Thyroid gland (tissue), 4 donors: Measurements from ENCODE around the gene SIVA1. TPM values are rescaled to one million over a fixed set of nuclear protein-coding genes. Genes with fewer than 3 reads are reported as not detected.

Source experiments
- DNase-seq, 2 donors: peaks; one replicate each; pipeline ENCODE4 v3.0.0-alpha.2; 2019
- H3K27ac ChIP-seq, 3 donors: fragments of 200-600 bp; sonication (generic); 1 replicate in 2 of 3; 2 replicates in 1 of 3; pipeline ENCODE4 v1.5.1; 2016 to 2019; ENCODE audit warnings: mild to moderate bottlenecking in 1 of 3, moderate library complexity in 1 of 3
- H3K27me3 ChIP-seq: fragments of 200-600 bp; sonication (generic); one replicate; pipeline ENCODE4 v1.5.1; 2019
- H3K36me3 ChIP-seq, 2 donors: fragments of 200-600 bp; sonication (generic); one replicate each; pipeline ENCODE4 v1.5.1; 2016 to 2019
- H3K4me1 ChIP-seq, 2 donors: fragments of 200-600 bp; sonication (generic); one replicate each; pipeline ENCODE4 v1.5.1; 2017 to 2019
- H3K4me3 ChIP-seq, 3 donors: fragments of 200-600 bp; sonication (generic); replicated peaks in 1 of 3; 1 replicate in 2 of 3; 2 replicates in 1 of 3; pipeline ENCODE4 v1.5.1; 2016; ENCODE audit warnings: mild to moderate bottlenecking in 1 of 3
- H3K9me3 ChIP-seq: fragments of 200-600 bp; sonication (generic); one replicate; pipeline ENCODE4 v1.5.1; 2017
- CTCF ChIP-seq, 6 experiments: fragments of 200-600 bp in 3 of 6; fragments of 450-650 bp in 3 of 6; sonication (generic) in 3 of 6; IDR thresholded peaks; one replicate each; pipeline ENCODE4 v1.5.1; 2016 to 2019; ENCODE audit warnings: antibody characterized with exemption in 6 of 6, mild to moderate bottlenecking in 2 of 6, inconsistent platforms in 1 of 6, moderate library complexity in 1 of 6
- POLR2A ChIP-seq, 2 donors: fragments of 450-650 bp; IDR thresholded peaks; one replicate each; pipeline ENCODE4 v1.6.1; 2017; ENCODE audit warnings: antibody characterized with exemption in 2 of 2, mild to moderate bottlenecking in 2 of 2, moderate library complexity in 1 of 2
- whole genome bisulfite sequencing, 2 donors: methylation state at CpG; one replicate each; pipeline ENCODE4 v1.1.5; 2017; 5-methylcytosine and 5-hydroxymethylcytosine counted together
- intact Hi-C: fragments of 100-400 bp; cut with DNase I; formaldehyde crosslinking; loops from one replicate; pipeline ENCODE4 v1.15.1; 2023
- total RNA-seq, 4 donors: library from RNA; depleted of rRNA; stranded (reverse); fragments of >200 nt; gene quantifications; one replicate each; pipeline ENCODE4 v1.2.3, GENCODE V29; 2016

Gene SIVA1
- total RNA-seq, 4 donors from 2014 or later: 137 to 388 (median 239) TPM

GRCh38 chr14:104798300-104799243 is 45.6 kb downstream of the SIVA1 start:
- DNase-seq: no peak
- Histone ChIP-seq H3K4me3 (no peak overlapping the region), H3K4me1 (peaks cover 53 to 63% of the 10 kb centered on the region in 2 donors), H3K27ac (peak overlapping the region; percentile 98 to 100 (median 98)), H3K27me3 (no peaks in the 10 kb centered on the region), H3K9me3 (no peaks in the 10 kb centered on the region), H3K36me3 (no peaks in the 10 kb centered on the region)
- intact Hi-C loops: no loop called here
- WGBS, 2 donors: 66 to 67% methylated on average over 16 of the region's 16 CpGs
- no peak for TF ChIP-seq POLR2A (IDR thresholded peaks at IDR 0.05)
- TF ChIP-seq CTCF (IDR thresholded peaks at IDR 0.05): no peak

GRCh38 chr14:104799244-104800014 is 46.5 kb downstream of the SIVA1 start:
- TF ChIP-seq POLR2A (IDR thresholded peaks at IDR 0.05) (no peak), CTCF (IDR thresholded peaks at IDR 0.05) (no peak)
- no peak for DNase-seq
- Histone ChIP-seq H3K36me3 (no peaks in the 10 kb centered on the region), H3K27me3 (no peaks in the 10 kb centered on the region), H3K4me3 (peak overlapping the region in 1 of 3 donors; percentile 34), H3K27ac (peak overlapping the region; percentile 98 to 100 (median 98)), H3K9me3 (no peaks in the 10 kb centered on the region), H3K4me1 (peaks cover 44 to 54% of the 10 kb centered on the region in 2 donors)
- 46 to 51% methylated on average over 21 of the region's 21 CpGs for WGBS, 2 donors
- intact Hi-C loops: no loop called here

GRCh38 chr14:104800015-104800770 is 47.2 kb downstream of the SIVA1 start:
- Histone ChIP-seq H3K27ac (peak overlapping the region; percentile 98 to 100 (median 98)), H3K4me3 (peak overlapping the region in 2 of 3 donors; percentile 39 to 55), H3K36me3 (no peaks in the 10 kb centered on the region), H3K4me1 (peaks cover 43 to 57% of the 10 kb centered on the region in 2 donors), H3K27me3 (no peaks in the 10 kb centered on the region), H3K9me3 (no peaks in the 10 kb centered on the region)
- WGBS, 2 donors: 23 to 28% methylated on average over 13 of the region's 83 CpGs
- intact Hi-C loops: no loop called here
- TF ChIP-seq CTCF (IDR thresholded peaks at IDR 0.05) (peak in 4 of 6 experiments; percentile 22 to 40 (median 23)), POLR2A (IDR thresholded peaks at IDR 0.05) (no peak)
- DNase-seq: peak; percentile 88 to 90

GRCh38 chr14:104800771-104801519 is 48.0 kb downstream of the SIVA1 start, which contains the start of gene ZBTB42:
Gene ZBTB42, plus strand, starts transcription at chr14:104801101. Its CDS starts 97 bp downstream, at chr14:104801198.
- intact Hi-C loops: no loop called here
- Histone ChIP-seq H3K27ac (peak within 1 kb of the TSS; percentile 98 to 100 (median 98)), H3K36me3 (no peaks in the 10 kb centered on the region), H3K9me3 (no peaks in the 10 kb centered on the region), H3K4me1 (peaks cover 48 to 62% of the 10 kb centered on the region in 2 donors), H3K4me3 (peak within 1 kb of the TSS; percentile 33 to 55 (median 52)), H3K27me3 (no peaks in the 10 kb centered on the region)
- WGBS, 2 donors: 3 to 5% methylated on average over 16 to 24 of the region's 105 CpGs
- TF ChIP-seq POLR2A (IDR thresholded peaks at IDR 0.05) (peak in 1 of 2 donors; percentile 64), CTCF (IDR thresholded peaks at IDR 0.05) (no peak)
- DNase-seq: peak; percentile 89 to 91
